Measurements from ENCODE around the gene NBEA.

DNA sequence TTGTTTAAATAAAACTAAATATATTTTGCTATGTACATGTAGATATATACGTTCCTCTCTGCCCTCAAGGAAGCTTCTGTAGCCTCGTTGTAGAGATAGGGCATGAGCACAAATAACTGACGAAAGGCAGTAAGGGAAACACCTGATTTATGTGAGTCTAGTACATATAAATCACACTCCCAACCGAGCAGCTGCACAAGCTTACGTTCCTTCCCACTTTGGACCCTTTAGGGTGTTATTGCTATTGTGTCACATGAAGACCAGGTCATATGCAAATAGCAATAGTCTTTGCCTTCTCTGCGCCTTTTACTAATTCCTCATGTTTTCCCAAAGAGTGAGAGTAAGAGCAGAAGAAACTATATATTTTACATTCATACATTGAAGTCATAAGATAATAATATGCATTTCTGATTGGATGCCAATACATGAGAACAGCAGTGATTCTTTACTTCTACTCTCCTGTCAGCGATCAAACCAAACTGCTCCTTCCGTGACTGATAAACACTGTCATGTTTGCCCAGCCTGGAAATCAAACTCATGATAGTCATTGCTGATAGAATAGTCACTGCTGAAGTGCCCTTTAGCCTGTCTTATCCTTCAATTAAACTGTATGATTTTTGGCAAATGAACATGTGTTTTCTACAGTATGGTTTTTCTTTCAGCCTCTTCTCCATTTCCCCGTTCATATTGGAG lies 661.7 kb downstream of the NBEA start:
- TF ChIP-seq, protein P1, sequence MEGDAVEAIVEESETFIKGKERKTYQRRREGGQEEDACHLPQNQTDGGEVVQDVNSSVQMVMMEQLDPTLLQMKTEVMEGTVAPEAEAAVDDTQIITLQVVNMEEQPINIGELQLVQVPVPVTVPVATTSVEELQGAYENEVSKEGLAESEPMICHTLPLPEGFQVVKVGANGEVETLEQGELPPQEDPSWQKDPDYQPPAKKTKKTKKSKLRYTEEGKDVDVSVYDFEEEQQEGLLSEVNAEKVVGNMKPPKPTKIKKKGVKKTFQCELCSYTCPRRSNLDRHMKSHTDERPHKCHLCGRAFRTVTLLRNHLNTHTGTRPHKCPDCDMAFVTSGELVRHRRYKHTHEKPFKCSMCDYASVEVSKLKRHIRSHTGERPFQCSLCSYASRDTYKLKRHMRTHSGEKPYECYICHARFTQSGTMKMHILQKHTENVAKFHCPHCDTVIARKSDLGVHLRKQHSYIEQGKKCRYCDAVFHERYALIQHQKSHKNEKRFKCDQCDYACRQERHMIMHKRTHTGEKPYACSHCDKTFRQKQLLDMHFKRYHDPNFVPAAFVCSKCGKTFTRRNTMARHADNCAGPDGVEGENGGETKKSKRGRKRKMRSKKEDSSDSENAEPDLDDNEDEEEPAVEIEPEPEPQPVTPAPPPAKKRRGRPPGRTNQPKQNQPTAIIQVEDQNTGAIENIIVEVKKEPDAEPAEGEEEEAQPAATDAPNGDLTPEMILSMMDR (IDR thresholded peaks at IDR 0.05) = no peak
- no peak for TF ChIP-seq POLR2AphosphoS5 (IDR thresholded peaks at IDR 0.05; ENCODE audit: low read depth, low read length)
- TF ChIP-seq, protein P2, sequence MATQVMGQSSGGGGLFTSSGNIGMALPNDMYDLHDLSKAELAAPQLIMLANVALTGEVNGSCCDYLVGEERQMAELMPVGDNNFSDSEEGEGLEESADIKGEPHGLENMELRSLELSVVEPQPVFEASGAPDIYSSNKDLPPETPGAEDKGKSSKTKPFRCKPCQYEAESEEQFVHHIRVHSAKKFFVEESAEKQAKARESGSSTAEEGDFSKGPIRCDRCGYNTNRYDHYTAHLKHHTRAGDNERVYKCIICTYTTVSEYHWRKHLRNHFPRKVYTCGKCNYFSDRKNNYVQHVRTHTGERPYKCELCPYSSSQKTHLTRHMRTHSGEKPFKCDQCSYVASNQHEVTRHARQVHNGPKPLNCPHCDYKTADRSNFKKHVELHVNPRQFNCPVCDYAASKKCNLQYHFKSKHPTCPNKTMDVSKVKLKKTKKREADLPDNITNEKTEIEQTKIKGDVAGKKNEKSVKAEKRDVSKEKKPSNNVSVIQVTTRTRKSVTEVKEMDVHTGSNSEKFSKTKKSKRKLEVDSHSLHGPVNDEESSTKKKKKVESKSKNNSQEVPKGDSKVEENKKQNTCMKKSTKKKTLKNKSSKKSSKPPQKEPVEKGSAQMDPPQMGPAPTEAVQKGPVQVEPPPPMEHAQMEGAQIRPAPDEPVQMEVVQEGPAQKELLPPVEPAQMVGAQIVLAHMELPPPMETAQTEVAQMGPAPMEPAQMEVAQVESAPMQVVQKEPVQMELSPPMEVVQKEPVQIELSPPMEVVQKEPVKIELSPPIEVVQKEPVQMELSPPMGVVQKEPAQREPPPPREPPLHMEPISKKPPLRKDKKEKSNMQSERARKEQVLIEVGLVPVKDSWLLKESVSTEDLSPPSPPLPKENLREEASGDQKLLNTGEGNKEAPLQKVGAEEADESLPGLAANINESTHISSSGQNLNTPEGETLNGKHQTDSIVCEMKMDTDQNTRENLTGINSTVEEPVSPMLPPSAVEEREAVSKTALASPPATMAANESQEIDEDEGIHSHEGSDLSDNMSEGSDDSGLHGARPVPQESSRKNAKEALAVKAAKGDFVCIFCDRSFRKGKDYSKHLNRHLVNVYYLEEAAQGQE (IDR thresholded peaks at IDR 0.05; ENCODE audit: insufficient read depth in 1 of 2, low read depth in 2 of 2, low read length in 1 of 2) = no peak
- TF ChIP-seq TCF7L2 (IDR thresholded peaks at IDR 0.05; ENCODE audit: low read depth, low read length) = no peak
